ENCODE measurements around the gene SESN1.
A peak's percentile ranks its signal among the peaks of the same experiment; 100 is the strongest.
"Not testable (repeated sequence)": the region's sequence is repeated elsewhere in the genome, so short reads cannot be mapped to it uniquely, and the experiment has no call there.

Gene SESN1

DNA sequence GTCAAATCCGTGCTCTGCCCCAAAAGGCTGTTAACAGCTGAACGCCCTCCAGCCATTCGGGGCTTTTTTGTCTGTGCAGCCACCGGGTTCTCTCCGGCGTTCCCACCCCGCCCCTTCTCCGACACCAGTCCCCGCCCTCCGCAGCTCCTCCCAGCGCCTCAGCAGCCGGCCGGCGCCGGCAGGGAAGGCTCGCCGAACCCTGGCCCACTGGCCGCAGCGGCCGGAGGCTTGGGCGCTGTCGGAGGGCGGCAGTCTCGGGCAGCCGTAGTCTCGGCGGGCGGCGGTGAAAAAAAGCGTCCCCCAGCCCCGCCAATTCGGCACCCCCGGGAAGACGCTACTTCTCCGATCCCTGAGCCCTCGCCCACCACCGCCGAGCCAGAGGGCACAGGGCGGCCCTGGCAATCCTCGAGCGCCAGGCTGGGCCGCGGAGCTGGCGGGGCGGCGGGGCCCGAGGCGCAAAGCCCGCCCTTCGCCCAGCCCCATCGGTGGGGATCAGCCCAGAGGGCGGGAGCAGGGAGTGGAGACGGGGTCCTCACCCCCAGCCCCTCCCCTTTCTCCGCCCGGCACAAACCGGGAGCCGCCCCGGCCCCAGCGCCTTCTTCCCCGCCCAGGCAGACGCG lies at the start of gene SESN1:
TSS of gene SESN1 (minus strand) at position 431 of the 620 bp plus-strand sequence. CDS start 773 bp downstream, outside the sequence.
- Mint-ChIP-seq H3K4me1 (ENCODE audit: low read depth) (peaks cover 51% of the 10 kb centered on the region), H3K9me3 (no peaks in the 10 kb centered on the region), H3K27me3 (no peaks in the 10 kb centered on the region), H3K36me3 (ENCODE audit: low read depth) (peaks cover 21% of the 10 kb centered on the region), H3K4me3 (peak within 1 kb of the TSS; percentile 95), H3K27ac (peak within 1 kb of the TSS; percentile 100)
- DNase-seq = peak; percentile 89

DNA sequence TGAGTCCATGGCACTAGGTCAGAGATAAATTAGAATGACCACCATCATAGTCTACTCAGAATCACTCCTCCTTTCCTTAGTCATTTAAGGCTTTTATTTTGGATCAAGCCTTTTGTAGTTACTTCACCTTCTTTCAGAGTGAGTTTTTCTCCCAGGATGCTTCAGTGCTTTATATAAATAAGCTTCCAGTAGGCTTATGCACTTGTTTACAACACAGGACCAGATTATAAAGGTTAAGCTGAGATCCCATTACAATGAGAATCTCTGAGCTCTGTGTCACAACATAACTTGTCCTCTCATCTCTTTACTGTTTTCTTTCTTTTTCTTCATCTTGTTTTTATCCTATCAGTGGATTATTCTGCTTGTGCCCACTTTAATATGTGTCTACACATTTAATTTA lies 48.5 kb upstream of the SESN1 start:
- Mint-ChIP-seq H3K36me3 (ENCODE audit: low read depth) (peaks cover 17% of the 10 kb centered on the region), H3K9me3 (no peaks in the 10 kb centered on the region), H3K27me3 (no peaks in the 10 kb centered on the region), H3K4me1 (ENCODE audit: low read depth) (no peaks in the 10 kb centered on the region), H3K4me3 (no peak overlapping the region), H3K27ac (no peak overlapping the region)
- no peak for DNase-seq

GRCh38 chr6:109142067-109142466 lies 47.4 kb upstream of the SESN1 start:
- H3K36me3 Mint-ChIP-seq (ENCODE audit: low read depth) = peaks cover 11% of the 10 kb centered on the region
- DNase-seq; H3K4me3 Mint-ChIP-seq; H3K27me3 Mint-ChIP-seq; H3K4me1 Mint-ChIP-seq (ENCODE audit: low read depth); H3K27ac Mint-ChIP-seq; H3K9me3 Mint-ChIP-seq: not testable (repeated sequence)

GRCh38 chr6:109139109-109139508 lies 44.5 kb upstream of the SESN1 start:
- H3K27ac Mint-ChIP-seq = peak overlapping the region; percentile 11
- peaks cover 11% of the 10 kb centered on the region for H3K36me3 Mint-ChIP-seq (ENCODE audit: low read depth)
- no peaks in the 10 kb centered on the region for H3K27me3 Mint-ChIP-seq
- no peaks in the 10 kb centered on the region for H3K4me1 Mint-ChIP-seq (ENCODE audit: low read depth)
- H3K4me3 Mint-ChIP-seq = no peak overlapping the region
- no peak for DNase-seq
- no peaks in the 10 kb centered on the region for H3K9me3 Mint-ChIP-seq

- not testable (repeated sequence) for H3K4me1 Mint-ChIP-seq (ENCODE audit: low read depth); H3K9me3 Mint-ChIP-seq; DNase-seq; H3K27me3 Mint-ChIP-seq; H3K4me3 Mint-ChIP-seq; H3K27ac Mint-ChIP-seq
- peaks cover 12% of the 10 kb centered on the region for H3K36me3 Mint-ChIP-seq (ENCODE audit: low read depth)
Observed at GRCh38 chr6:109136530-109136929, 41.9 kb upstream of the SESN1 start.

GRCh38 chr6:109136039-109136438 lies 41.4 kb upstream of the SESN1 start:
- H3K9me3 Mint-ChIP-seq; H3K4me1 Mint-ChIP-seq (ENCODE audit: low read depth); H3K4me3 Mint-ChIP-seq; H3K36me3 Mint-ChIP-seq (ENCODE audit: low read depth); H3K27ac Mint-ChIP-seq; DNase-seq; H3K27me3 Mint-ChIP-seq: not testable (repeated sequence)

DNA sequence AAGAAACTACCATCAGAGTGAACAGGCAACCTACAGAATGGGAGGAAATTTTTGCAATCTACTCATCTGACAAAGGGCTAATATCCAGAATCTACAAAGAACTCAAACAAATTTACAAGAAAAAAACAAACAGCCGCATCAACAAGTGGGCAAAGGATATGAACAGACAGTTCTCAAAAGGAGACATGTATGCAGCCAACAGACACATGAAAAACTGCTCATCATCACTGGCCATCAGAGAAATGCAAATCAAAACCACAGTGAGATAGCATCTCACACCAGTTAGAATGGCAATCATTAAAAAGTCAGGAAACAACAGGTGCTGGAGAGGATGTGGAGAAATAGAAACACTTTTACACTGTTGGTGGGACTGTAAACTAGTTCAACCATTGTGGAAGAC lies 41.0 kb upstream of the SESN1 start:
- not testable (repeated sequence) for H3K9me3 Mint-ChIP-seq; H3K27me3 Mint-ChIP-seq; H3K27ac Mint-ChIP-seq; H3K4me3 Mint-ChIP-seq; DNase-seq; H3K4me1 Mint-ChIP-seq (ENCODE audit: low read depth); H3K36me3 Mint-ChIP-seq (ENCODE audit: low read depth)

DNA sequence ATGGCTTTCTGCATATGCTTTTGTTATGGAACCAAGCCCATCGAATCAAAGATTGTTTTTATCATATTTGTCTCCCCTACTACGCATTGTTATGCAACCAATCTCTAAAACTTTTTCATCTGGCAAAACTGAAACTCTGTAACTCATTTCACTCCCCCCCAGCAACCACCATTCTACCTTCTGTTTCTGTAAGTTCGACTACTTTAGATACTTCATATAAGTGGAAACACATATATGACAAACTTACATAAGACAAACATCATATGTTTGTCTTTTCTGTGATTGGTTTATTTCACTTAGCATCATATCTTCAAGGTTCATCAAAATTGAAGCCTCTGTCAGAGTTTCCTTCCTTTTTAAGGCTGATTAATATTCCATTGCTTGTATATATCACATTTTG lies 35.4 kb upstream of the SESN1 start:
- DNase-seq = no peak
- Mint-ChIP-seq H3K4me1 (ENCODE audit: low read depth) (peaks cover 3% of the 10 kb centered on the region), H3K36me3 (ENCODE audit: low read depth) (peaks cover 13% of the 10 kb centered on the region), H3K9me3 (no peaks in the 10 kb centered on the region), H3K27me3 (no peaks in the 10 kb centered on the region), H3K4me3 (no peak overlapping the region), H3K27ac (no peak overlapping the region)

DNA sequence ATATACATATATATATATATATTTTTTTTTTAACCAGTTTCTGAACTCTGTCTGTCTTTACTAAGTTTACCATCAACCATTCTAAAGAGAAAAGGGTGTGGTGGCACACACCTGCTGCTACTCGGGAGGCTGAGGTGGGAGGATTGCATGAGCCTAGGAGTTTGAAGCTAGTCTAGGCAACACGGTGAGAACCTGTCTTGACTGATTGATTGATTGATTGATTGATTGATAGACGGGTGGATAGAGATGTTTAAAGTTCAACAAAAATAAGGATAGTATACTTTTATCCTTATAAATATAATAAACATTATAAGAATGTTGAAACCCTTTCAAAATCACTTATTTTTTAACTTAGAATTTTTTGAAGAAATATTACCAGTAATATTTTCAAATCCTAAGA lies 30.9 kb upstream of the SESN1 start:
- H3K27ac Mint-ChIP-seq = no peak overlapping the region
- H3K27me3 Mint-ChIP-seq = no peaks in the 10 kb centered on the region
- peaks cover 7% of the 10 kb centered on the region for H3K36me3 Mint-ChIP-seq (ENCODE audit: low read depth)
- peaks cover 8% of the 10 kb centered on the region for H3K4me1 Mint-ChIP-seq (ENCODE audit: low read depth)
- DNase-seq = no peak
- H3K4me3 Mint-ChIP-seq = no peak overlapping the region
- H3K9me3 Mint-ChIP-seq = no peaks in the 10 kb centered on the region

DNA sequence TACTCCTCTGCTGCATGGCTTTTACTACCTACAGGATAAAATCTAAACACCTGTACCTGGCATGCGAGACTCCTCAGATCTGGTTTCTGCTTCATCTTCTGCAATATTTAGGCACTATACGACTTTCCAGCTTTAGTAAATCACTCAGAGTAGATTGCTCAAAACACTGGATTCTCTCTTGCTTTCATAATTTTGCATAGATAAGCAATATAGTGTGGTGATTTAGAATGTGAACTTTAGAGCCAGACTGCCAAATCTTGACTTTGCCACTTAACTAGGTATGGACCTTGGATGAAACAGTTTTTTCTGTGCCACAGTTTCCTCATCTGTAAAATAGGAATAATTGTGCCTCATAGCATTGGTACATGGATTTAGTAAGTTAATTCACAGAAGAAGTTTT lies 29.6 kb upstream of the SESN1 start:
- H3K9me3 Mint-ChIP-seq = no peaks in the 10 kb centered on the region
- H3K4me1 Mint-ChIP-seq (ENCODE audit: low read depth) = peaks cover 13% of the 10 kb centered on the region
- H3K36me3 Mint-ChIP-seq (ENCODE audit: low read depth) = peaks cover 4% of the 10 kb centered on the region
- DNase-seq = no peak
- no peak overlapping the region for H3K4me3 Mint-ChIP-seq
- H3K27me3 Mint-ChIP-seq = no peaks in the 10 kb centered on the region
- H3K27ac Mint-ChIP-seq = no peak overlapping the region

DNA sequence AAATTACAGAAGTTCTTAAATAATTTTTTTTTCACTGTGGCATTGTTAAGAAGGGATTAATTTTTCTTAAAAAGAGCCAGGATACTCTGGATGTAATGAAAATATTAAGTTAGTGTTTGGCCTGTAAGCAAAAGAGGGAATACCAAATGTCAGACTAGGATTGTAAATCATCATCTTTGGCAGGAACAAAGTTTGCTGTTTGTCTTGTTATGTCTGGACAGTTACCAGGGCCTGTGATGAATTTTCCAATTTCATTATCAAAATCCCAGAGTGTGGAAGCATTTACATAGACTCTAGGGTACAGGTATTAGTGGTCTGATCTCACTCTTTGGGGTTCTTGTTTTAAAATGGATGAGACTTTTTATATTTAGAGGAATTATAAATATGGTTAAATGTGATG lies 26.8 kb upstream of the SESN1 start:
- no peaks in the 10 kb centered on the region for H3K9me3 Mint-ChIP-seq
- no peak for DNase-seq
- H3K4me1 Mint-ChIP-seq (ENCODE audit: low read depth) = peaks cover 13% of the 10 kb centered on the region
- no peaks in the 10 kb centered on the region for H3K36me3 Mint-ChIP-seq (ENCODE audit: low read depth)
- no peak overlapping the region for H3K27ac Mint-ChIP-seq
- H3K4me3 Mint-ChIP-seq = no peak overlapping the region
- no peaks in the 10 kb centered on the region for H3K27me3 Mint-ChIP-seq

- no peaks in the 10 kb centered on the region for H3K27me3 Mint-ChIP-seq
- no peak overlapping the region for H3K4me3 Mint-ChIP-seq
- peaks cover 13% of the 10 kb centered on the region for H3K4me1 Mint-ChIP-seq (ENCODE audit: low read depth)
- no peak for DNase-seq
- H3K27ac Mint-ChIP-seq = no peak overlapping the region
- H3K36me3 Mint-ChIP-seq (ENCODE audit: low read depth) = no peaks in the 10 kb centered on the region
- H3K9me3 Mint-ChIP-seq = no peaks in the 10 kb centered on the region
Observed at GRCh38 chr6:109118871-109119354, 24.3 kb upstream of the SESN1 start.

GRCh38 chr6:109118337-109118736 lies 23.7 kb upstream of the SESN1 start:
- Mint-ChIP-seq H3K9me3 (no peaks in the 10 kb centered on the region), H3K4me3 (no peak overlapping the region), H3K36me3 (ENCODE audit: low read depth) (no peaks in the 10 kb centered on the region), H3K4me1 (ENCODE audit: low read depth) (peaks cover 13% of the 10 kb centered on the region), H3K27me3 (no peaks in the 10 kb centered on the region), H3K27ac (no peak overlapping the region)
- DNase-seq = no peak

GRCh38 chr6:109117346-109118035 lies 22.8 kb upstream of the SESN1 start:
- no peaks in the 10 kb centered on the region for H3K36me3 Mint-ChIP-seq (ENCODE audit: low read depth)
- no peak overlapping the region for H3K27ac Mint-ChIP-seq
- no peak overlapping the region for H3K4me3 Mint-ChIP-seq
- DNase-seq = no peak
- no peaks in the 10 kb centered on the region for H3K9me3 Mint-ChIP-seq
- no peaks in the 10 kb centered on the region for H3K27me3 Mint-ChIP-seq
- peaks cover 15% of the 10 kb centered on the region for H3K4me1 Mint-ChIP-seq (ENCODE audit: low read depth)

- H3K9me3 Mint-ChIP-seq; H3K36me3 Mint-ChIP-seq (ENCODE audit: low read depth); H3K4me1 Mint-ChIP-seq (ENCODE audit: low read depth): not testable (repeated sequence)
Observed at GRCh38 chr6:109112663-109113062, 18.0 kb upstream of the SESN1 start.

More at GRCh38 chr6:109112663-109113062, 18.0 kb upstream of the SESN1 start:
- H3K27ac Mint-ChIP-seq, H3K27me3 Mint-ChIP-seq, H3K4me3 Mint-ChIP-seq, DNase-seq: not testable (repeated sequence)
